IPS DF 6.9 (cell line): ENCODE data around the gene FGD6.
"Not testable (repeated sequence)": the region's sequence is repeated elsewhere in the genome, so short reads cannot be mapped to it uniquely, and the experiment has no call there.

ENCODE experiments used
- DNase-seq: peaks from one replicate; pipeline ENCODE4 v3.0.0-alpha.2; 2013; ENCODE audit warnings: low read depth, low spot score
- H3K27ac ChIP-seq: one replicate; pipeline ENCODE4 v1.5.1; 2013; ENCODE audit warnings: low read length, control low read depth
- H3K27me3 ChIP-seq: 2 replicates; pipeline ENCODE4 v1.6.1; 2013; ENCODE audit warnings: mild to moderate bottlenecking, low read length; ENCODE audit not compliant: control insufficient read depth, insufficient read depth
- H3K36me3 ChIP-seq: 2 replicates; pipeline ENCODE4 v1.6.1; 2013; ENCODE audit warnings: low read length; ENCODE audit not compliant: control insufficient read depth, insufficient read depth
- H3K4me1 ChIP-seq: 2 replicates; pipeline ENCODE4 v1.6.1; 2013; ENCODE audit warnings: low read length; ENCODE audit not compliant: control insufficient read depth, insufficient read depth
- H3K4me3 ChIP-seq: 2 replicates; pipeline ENCODE4 v1.5.1; 2013; ENCODE audit warnings: mild to moderate bottlenecking, low read length
- H3K9me3 ChIP-seq: 2 replicates; pipeline ENCODE4 v1.6.1; 2013; ENCODE audit warnings: low read length, inconsistent platforms; ENCODE audit not compliant: control insufficient read depth, insufficient read depth
- WGBS: extraction: QIAGEN DNeasy Blood & Tissue Kit; methylation state at CpG from one replicate; pipeline ENCODE4 v1.1.7; 2013; ENCODE audit warnings: mixed read lengths, missing lambda C conversion rate; ENCODE audit not compliant: insufficient read length, insufficient coverage; 5-methylcytosine and 5-hydroxymethylcytosine counted together

Gene FGD6

GRCh38 chr12:95099270-95099790 lies 117.9 kb downstream of the FGD6 start:
- Histone ChIP-seq H3K9me3 (no peaks in the 10 kb centered on the region), H3K27ac (no peak overlapping the region), H3K4me1 (no peaks in the 10 kb centered on the region), H3K27me3 (no peaks in the 10 kb centered on the region), H3K36me3 (no peaks in the 10 kb centered on the region; the same call in 1 of the 2 replicates), H3K4me3 (no peak overlapping the region)
- no peak for DNase-seq
- WGBS: no CpG with 5 or more reads among the region's 4 CpGs

DNA sequence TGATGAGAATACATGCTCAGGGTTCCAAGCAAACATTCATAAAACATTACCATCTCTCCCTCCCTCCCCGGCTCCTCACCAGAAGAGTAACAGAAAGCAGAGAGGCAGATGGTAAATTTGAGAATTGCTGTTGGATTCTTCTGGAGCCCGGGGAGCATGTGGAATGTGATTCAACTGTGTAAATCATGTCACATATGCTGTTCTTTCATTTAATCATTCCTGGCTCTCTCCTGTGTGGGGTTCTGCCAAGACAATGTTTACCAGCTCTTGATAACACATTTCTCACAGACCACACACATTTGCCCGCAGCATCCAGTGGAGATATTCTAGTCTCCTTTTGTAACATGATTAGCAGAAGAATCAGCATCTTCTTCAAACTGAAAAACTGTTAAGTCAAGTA lies 120.4 kb downstream of the FGD6 start:
- no CpG with 5 or more reads among the region's 3 CpGs for WGBS
- Histone ChIP-seq H3K4me1 (no peaks in the 10 kb centered on the region), H3K27ac (no peak overlapping the region), H3K4me3 (no peak overlapping the region), H3K9me3 (no peaks in the 10 kb centered on the region), H3K36me3 (peaks cover 4% of the 10 kb centered on the region; the same call in 1 of the 2 replicates), H3K27me3 (no peaks in the 10 kb centered on the region)
- no peak for DNase-seq

GRCh38 chr12:95096378-95096777 lies 120.9 kb downstream of the FGD6 start:
- WGBS: 100% methylated on average over 1 of the region's 2 CpGs
- Histone ChIP-seq H3K27ac (no peak overlapping the region), H3K4me3 (no peak overlapping the region), H3K9me3 (no peaks in the 10 kb centered on the region), H3K36me3 (peaks cover 4% of the 10 kb centered on the region; the same call in 1 of the 2 replicates), H3K4me1 (no peaks in the 10 kb centered on the region), H3K27me3 (no peaks in the 10 kb centered on the region)
- DNase-seq: no peak

DNA sequence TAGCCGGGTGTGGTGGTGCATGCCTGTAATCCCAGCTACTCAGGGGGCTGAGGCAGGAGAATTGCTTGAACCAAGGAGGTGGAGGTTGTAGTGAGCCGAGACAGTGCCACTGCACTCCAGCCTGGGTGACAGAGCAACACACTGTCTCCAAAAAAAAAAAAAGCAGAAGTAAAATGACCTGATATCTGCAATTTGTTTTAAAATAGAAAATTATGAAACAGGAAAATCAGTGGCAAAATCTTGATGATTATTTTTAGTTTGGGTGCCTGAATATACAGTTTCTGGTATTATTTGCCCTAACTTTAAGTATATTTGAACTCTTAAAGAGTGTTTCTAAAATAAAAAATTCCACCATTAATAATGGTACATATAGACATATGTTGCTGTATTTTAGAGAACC lies 121.4 kb downstream of the FGD6 start:
- H3K4me3 ChIP-seq, H3K9me3 ChIP-seq, H3K27me3 ChIP-seq, H3K27ac ChIP-seq, H3K36me3 ChIP-seq, DNase-seq, H3K4me1 ChIP-seq: not testable (repeated sequence)
- no CpG with 5 or more reads among the region's 2 CpGs for WGBS

DNA sequence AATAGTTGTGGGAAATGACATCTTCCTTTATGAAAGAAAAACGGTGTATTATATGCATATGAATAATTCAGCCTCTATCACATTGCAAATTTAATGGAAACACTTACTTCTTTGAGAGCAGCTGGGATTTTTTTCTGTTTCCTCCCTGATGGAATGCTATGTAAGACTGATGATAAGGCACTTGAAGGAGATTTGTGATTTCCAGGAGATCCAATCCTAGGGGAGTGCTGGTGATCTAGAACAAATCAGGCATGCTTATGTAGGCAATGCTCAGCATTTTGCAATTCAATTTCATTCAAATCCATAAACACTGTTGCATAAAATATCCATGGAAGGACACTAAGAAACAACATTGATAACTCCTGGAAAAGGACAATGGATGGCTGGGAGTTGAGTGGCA lies 127.8 kb downstream of the FGD6 start:
- no peak for DNase-seq
- Histone ChIP-seq H3K9me3 (no peaks in the 10 kb centered on the region), H3K27ac (no peak overlapping the region), H3K4me1 (no peaks in the 10 kb centered on the region), H3K36me3 (peaks cover 4% of the 10 kb centered on the region; the same call in 1 of the 2 replicates), H3K4me3 (no peak overlapping the region), H3K27me3 (no peaks in the 10 kb centered on the region)
- no CpG with 5 or more reads among the region's 1 CpG for WGBS

DNA sequence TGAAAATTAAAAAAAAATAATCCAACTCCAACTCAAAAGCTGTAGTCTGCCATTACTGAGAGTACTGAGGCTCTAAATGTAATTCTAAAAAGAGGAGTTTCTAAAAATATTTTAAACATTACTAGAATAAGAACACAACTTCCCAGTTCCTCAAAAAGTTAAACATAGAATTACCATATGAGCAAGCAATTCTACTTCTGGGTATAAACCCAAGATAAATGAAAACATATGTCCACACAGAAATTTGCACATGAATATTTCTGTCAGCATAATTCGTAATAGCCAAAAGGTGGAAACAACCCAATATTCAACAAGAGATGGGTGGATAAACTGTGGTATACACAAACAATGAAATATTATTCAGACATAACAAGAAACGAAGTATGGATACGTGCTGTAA lies 128.9 kb downstream of the FGD6 start:
- WGBS: no CpG with 5 or more reads among the region's 3 CpGs
- DNase-seq: no peak
- no peaks in the 10 kb centered on the region for H3K4me1 ChIP-seq
- H3K36me3 ChIP-seq: peaks cover 4% of the 10 kb centered on the region; the same call in 1 of the 2 replicates
- H3K27me3 ChIP-seq: no peaks in the 10 kb centered on the region
- H3K27ac ChIP-seq: no peak overlapping the region
- no peak overlapping the region for H3K4me3 ChIP-seq
- no peaks in the 10 kb centered on the region for H3K9me3 ChIP-seq

- H3K4me3 ChIP-seq: no peak overlapping the region
- H3K27me3 ChIP-seq: no peaks in the 10 kb centered on the region
- no peaks in the 10 kb centered on the region for H3K36me3 ChIP-seq
- H3K4me1 ChIP-seq: no peaks in the 10 kb centered on the region
- no peak overlapping the region for H3K27ac ChIP-seq
- H3K9me3 ChIP-seq: no peaks in the 10 kb centered on the region
- no peak for DNase-seq
Observed at GRCh38 chr12:95085612-95086011, 131.7 kb downstream of the FGD6 start.

GRCh38 chr12:95083938-95084337 lies 133.3 kb downstream of the FGD6 start:
- H3K27ac ChIP-seq: no peak overlapping the region
- no CpG with 5 or more reads among the region's 4 CpGs for WGBS
- no peaks in the 10 kb centered on the region for H3K27me3 ChIP-seq
- no peaks in the 10 kb centered on the region for H3K9me3 ChIP-seq
- H3K36me3 ChIP-seq: no peaks in the 10 kb centered on the region
- no peaks in the 10 kb centered on the region for H3K4me1 ChIP-seq
- no peak for DNase-seq
- H3K4me3 ChIP-seq: no peak overlapping the region

DNA sequence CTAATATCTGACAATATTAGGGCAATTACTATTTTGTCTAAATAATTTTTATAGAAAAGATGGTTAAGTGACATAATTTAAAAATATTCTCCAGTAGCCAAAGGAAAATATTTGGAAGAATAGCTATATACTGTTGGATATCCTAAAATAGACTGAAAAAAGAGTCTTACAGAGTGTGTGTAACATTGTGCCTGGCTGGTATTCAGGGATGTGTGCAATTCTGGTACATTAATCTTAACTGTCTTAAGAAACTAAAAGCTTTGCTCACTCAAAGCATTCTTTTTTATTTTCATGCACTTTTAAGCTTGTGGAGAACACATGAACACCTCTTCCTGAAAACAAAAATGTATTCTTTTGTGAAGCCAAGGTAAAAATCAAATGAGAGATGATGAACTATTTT lies 133.8 kb downstream of the FGD6 start:
- no peak overlapping the region for H3K27ac ChIP-seq

DNA sequence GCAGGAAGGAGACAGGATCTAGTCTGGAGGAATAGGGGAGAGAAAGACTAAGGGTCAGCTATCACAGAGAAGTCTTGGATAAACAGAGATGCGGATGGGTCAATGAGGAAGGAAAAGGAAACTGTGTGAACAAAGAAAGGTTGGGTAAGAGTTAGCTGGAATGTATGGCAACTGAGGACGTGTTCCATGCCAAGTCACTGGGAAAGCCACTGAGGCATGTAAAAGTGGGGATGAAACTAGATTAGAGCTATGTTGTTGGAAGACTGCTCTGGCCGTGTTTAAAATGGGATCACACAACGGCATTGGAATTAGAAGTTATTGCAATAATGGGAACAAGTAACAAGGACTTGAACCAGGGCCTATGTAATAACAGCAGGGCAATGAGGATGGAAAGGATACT lies 139.9 kb downstream of the FGD6 start:
- no CpG with 5 or more reads among the region's 4 CpGs for WGBS
- Histone ChIP-seq H3K4me1 (no peaks in the 10 kb centered on the region), H3K4me3 (no peak overlapping the region), H3K9me3 (no peaks in the 10 kb centered on the region), H3K27me3 (no peaks in the 10 kb centered on the region), H3K36me3 (no peaks in the 10 kb centered on the region), H3K27ac (no peak overlapping the region)
- no peak for DNase-seq

More for the DNA sequence above, 133.8 kb downstream of the FGD6 start:
- H3K27me3 ChIP-seq: no peaks in the 10 kb centered on the region
- H3K4me1 ChIP-seq: no peaks in the 10 kb centered on the region
- H3K36me3 ChIP-seq: no peaks in the 10 kb centered on the region
- DNase-seq: no peak
- no peaks in the 10 kb centered on the region for H3K9me3 ChIP-seq
- H3K4me3 ChIP-seq: no peak overlapping the region

- DNase-seq: no peak
- no peaks in the 10 kb centered on the region for H3K27me3 ChIP-seq
- H3K27ac ChIP-seq: no peak overlapping the region
- H3K4me3 ChIP-seq: no peak overlapping the region
- no CpG with 5 or more reads among the region's 5 CpGs for WGBS
- no peaks in the 10 kb centered on the region for H3K9me3 ChIP-seq
- no peaks in the 10 kb centered on the region for H3K36me3 ChIP-seq
- no peaks in the 10 kb centered on the region for H3K4me1 ChIP-seq
Observed at GRCh38 chr12:95074766-95075165, 142.5 kb downstream of the FGD6 start.
